Transverse colon (tissue), 3 donors: ENCODE data around the gene RAB38.

Experiments used
- POLR2A ChIP-seq: fragments of 450-650 bp; IDR thresholded peaks from one replicate; pipeline ENCODE4 v1.6.1; 2016; ENCODE audit warnings: antibody characterized with exemption, mild to moderate bottlenecking, moderate library complexity
- TF ChIP-seq, protein P1 (sequence below), 5 experiments: fragments of 200-600 bp in 3 of 5; fragments of 450-650 bp in 2 of 5; sonication (generic) in 3 of 5; IDR thresholded peaks; 1 replicate in 2 of 5; 2 replicates in 3 of 5; pipeline ENCODE4 v1.5.1; 2016 to 2017; ENCODE audit warnings: antibody characterized with exemption in 5 of 5, inconsistent platforms in 3 of 5, mild to moderate bottlenecking in 2 of 5, moderate library complexity in 1 of 5

DNA sequence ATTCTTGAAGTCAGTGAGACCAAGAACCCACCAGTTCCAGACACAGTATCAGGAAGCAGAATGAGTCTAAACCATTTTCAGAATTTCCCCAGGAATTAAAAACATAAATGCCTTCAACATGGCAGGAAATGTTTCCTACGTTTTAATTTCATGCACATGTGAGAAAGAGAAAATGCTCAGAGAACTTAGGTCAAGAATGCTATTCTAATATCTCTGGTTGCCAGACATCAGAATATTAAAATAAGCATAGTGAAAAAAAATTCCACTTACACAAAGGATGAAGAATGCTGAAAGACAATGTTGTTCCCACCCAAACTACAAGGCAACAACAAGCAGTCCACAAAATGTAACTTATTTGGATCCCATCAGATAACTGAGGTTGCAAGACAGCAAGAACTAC is 104.8 kb downstream of the RAB38 start:
- TF ChIP-seq, protein P1, sequence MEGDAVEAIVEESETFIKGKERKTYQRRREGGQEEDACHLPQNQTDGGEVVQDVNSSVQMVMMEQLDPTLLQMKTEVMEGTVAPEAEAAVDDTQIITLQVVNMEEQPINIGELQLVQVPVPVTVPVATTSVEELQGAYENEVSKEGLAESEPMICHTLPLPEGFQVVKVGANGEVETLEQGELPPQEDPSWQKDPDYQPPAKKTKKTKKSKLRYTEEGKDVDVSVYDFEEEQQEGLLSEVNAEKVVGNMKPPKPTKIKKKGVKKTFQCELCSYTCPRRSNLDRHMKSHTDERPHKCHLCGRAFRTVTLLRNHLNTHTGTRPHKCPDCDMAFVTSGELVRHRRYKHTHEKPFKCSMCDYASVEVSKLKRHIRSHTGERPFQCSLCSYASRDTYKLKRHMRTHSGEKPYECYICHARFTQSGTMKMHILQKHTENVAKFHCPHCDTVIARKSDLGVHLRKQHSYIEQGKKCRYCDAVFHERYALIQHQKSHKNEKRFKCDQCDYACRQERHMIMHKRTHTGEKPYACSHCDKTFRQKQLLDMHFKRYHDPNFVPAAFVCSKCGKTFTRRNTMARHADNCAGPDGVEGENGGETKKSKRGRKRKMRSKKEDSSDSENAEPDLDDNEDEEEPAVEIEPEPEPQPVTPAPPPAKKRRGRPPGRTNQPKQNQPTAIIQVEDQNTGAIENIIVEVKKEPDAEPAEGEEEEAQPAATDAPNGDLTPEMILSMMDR (IDR thresholded peaks at IDR 0.05) = no peak
- no peak for TF ChIP-seq POLR2A
